CD4-positive, alpha-beta T cell (primary cell): ENCODE measurements around the gene COPG2. TPM values are rescaled to one million over a fixed set of nuclear protein-coding genes. Genes with fewer than 3 reads are reported as not detected.

Experiments
- ATAC-seq: fragments of 200-7000 bp; cut with Tn5 transposase; one replicate; pipeline ENCODE4 v1.10.0; 2022; ENCODE audit warnings: mild to moderate bottlenecking; ENCODE audit not compliant: poor library complexity
- CTCF ChIA-PET: fragments of 350-600 bp; sonication (Branson Sonifier 250); formaldehyde crosslinking; loops from one replicate; lab custom pipeline; 2021; ENCODE audit warnings: antibody characterized with exemption, inconsistent platforms; lab: Charles Lee
- POLR2A ChIA-PET: fragments of 350-600 bp; sonication (Branson Sonifier 250); formaldehyde crosslinking; loops from one replicate; lab custom pipeline; 2021; ENCODE audit warnings: antibody characterized with exemption, inconsistent platforms; lab: Charles Lee
- DNase-seq, 14 experiments: peaks; one replicate each; pipeline ENCODE4 v3.0.0-alpha.2; 2013 to 2020; ENCODE audit warnings: mixed read lengths in 2 of 14
- H3K27ac ChIP-seq, 2 donors: one replicate each; pipeline versions ENCODE4 v1.5.1 to v1.7.0; 2013; ENCODE audit warnings: low read length in 2 of 2, low read depth in 1 of 2, mild to moderate bottlenecking in 1 of 2
- H3K27me3 ChIP-seq, 2 experiments: 1 replicate in 1 of 2; 2 replicates in 1 of 2; pipeline versions ENCODE4 v1.6.1 to v1.7.0; 2013; ENCODE audit warnings: low read length in 2 of 2, control low read depth in 1 of 2, mild to moderate bottlenecking in 1 of 2, moderate library complexity in 1 of 2; ENCODE audit not compliant: insufficient read depth in 2 of 2, control insufficient read depth in 1 of 2
- H3K36me3 ChIP-seq: one replicate; pipeline ENCODE4 v1.6.1; 2013; ENCODE audit warnings: low read length, control low read depth; ENCODE audit not compliant: insufficient read depth
- H3K4me1 ChIP-seq: one replicate; pipeline ENCODE4 v1.6.1; 2013; ENCODE audit warnings: low read length, control low read depth; ENCODE audit not compliant: insufficient read depth
- H3K4me3 ChIP-seq: one replicate; pipeline ENCODE4 v1.5.1; 2013; ENCODE audit warnings: mild to moderate bottlenecking, low read length, moderate library complexity
- H3K9me3 ChIP-seq, 2 experiments: 1 replicate in 1 of 2; 2 replicates in 1 of 2; pipeline versions ENCODE4 v1.6.1 to v1.7.0; 2013; ENCODE audit warnings: low read length in 2 of 2, mild to moderate bottlenecking in 2 of 2, control low read depth in 1 of 2, moderate library complexity in 1 of 2; ENCODE audit not compliant: control insufficient read depth in 1 of 2, insufficient read depth in 1 of 2
- H3K27ac Mint-ChIP-seq: one replicate; pipeline ENCODE4 v1.8.0; 2020; ENCODE audit warnings: mixed read lengths
- H3K27me3 Mint-ChIP-seq: one replicate; pipeline ENCODE4 v1.8.0; 2021; ENCODE audit warnings: mixed read lengths
- H3K36me3 Mint-ChIP-seq: one replicate; pipeline ENCODE4 v1.8.0; 2021; ENCODE audit warnings: low read depth, mixed read lengths
- H3K4me1 Mint-ChIP-seq: one replicate; pipeline ENCODE4 v1.8.0; 2021; ENCODE audit warnings: low read depth, mixed read lengths
- H3K4me3 Mint-ChIP-seq: one replicate; pipeline ENCODE4 v1.8.0; 2020; ENCODE audit warnings: mild to moderate bottlenecking, mixed read lengths
- H3K9me3 Mint-ChIP-seq: one replicate; pipeline ENCODE4 v1.8.0; 2020; ENCODE audit warnings: mixed read lengths
- CTCF ChIP-seq: fragments of 200-600 bp; IDR thresholded peaks from one replicate; pipeline ENCODE4 v1.8.0; 2022; ENCODE audit warnings: antibody characterized with exemption, mild to moderate bottlenecking
- intact Hi-C, 2 experiments: fragments of 100-400 bp; cut with DNase I in 1 of 2; cut with micrococcal nuclease in 1 of 2; formaldehyde crosslinking; loops; one replicate each; pipeline versions ENCODE4 v1.15.1 to v1.9.0; 2023 to 2025; cut with DNase I, micrococcal nuclease
- total RNA-seq, 174 experiments: library from RNA in 2 of 174; stranded (reverse) in 2 of 174; gene quantifications; one replicate each; pipeline ENCODE4 v1.2.3 and lab custom pipeline; 2021 to 2026

COPG2 gene
- total RNA-seq, 2 experiments from 2014 or later = 4.1 to 4.3 TPM

GRCh38 chr7:130708001-130708400 is 39.5 kb upstream of the COPG2 start:
- no peak for ATAC-seq

GRCh38 chr7:130703851-130704250 is 35.3 kb upstream of the COPG2 start:
- TF ChIP-seq CTCF = no peak
- DNase-seq = no peak
- Histone ChIP-seq H3K4me1 (no peaks in the 10 kb centered on the region), H3K36me3 (no peaks in the 10 kb centered on the region), H3K4me3 (no peak overlapping the region), H3K9me3 (no peaks in the 10 kb centered on the region), H3K27me3 (peaks cover 2 to 5% of the 10 kb centered on the region in 2 experiments), H3K27ac (no peak overlapping the region)
- Mint-ChIP-seq H3K4me1 (no peaks in the 10 kb centered on the region), H3K4me3 (no peak overlapping the region), H3K36me3 (no peaks in the 10 kb centered on the region), H3K9me3 (peaks cover 7% of the 10 kb centered on the region), H3K27ac (no peak overlapping the region), H3K27me3 (peaks cover 37% of the 10 kb centered on the region)
- intact Hi-C loops = no loop called here
- POLR2A ChIA-PET = interaction anchor here (0.6 kb wide), 1 partner anchor 56 kb away, joined by 6 read pairs; no protein-coding TSS in a partner anchor
- no peak for ATAC-seq
- CTCF ChIA-PET = no interaction called here

More at GRCh38 chr7:130708001-130708400, 39.5 kb upstream of the COPG2 start:
- no peak overlapping the region for H3K27ac ChIP-seq
- no peak for DNase-seq
- no peaks in the 10 kb centered on the region for H3K36me3 ChIP-seq
- ChIA-PET POLR2A (no interaction called here), CTCF (interaction anchor here (0.5 kb wide), 1 partner anchor 257 kb away, joined by 3 read pairs; no protein-coding TSS in a partner anchor)
- no peaks in the 10 kb centered on the region for H3K4me1 ChIP-seq
- Mint-ChIP-seq H3K4me3 (no peak overlapping the region), H3K36me3 (no peaks in the 10 kb centered on the region), H3K27ac (no peak overlapping the region), H3K27me3 (peaks cover 58% of the 10 kb centered on the region), H3K9me3 (peaks cover 7% of the 10 kb centered on the region), H3K4me1 (no peaks in the 10 kb centered on the region)
- no peak for TF ChIP-seq CTCF
- H3K9me3 ChIP-seq = no peaks in the 10 kb centered on the region
- intact Hi-C loops = no loop called here
- peaks cover 4 to 10% of the 10 kb centered on the region in 2 experiments for H3K27me3 ChIP-seq
- no peak overlapping the region for H3K4me3 ChIP-seq

GRCh38 chr7:130701650-130702049 is 33.1 kb upstream of the COPG2 start:
- ChIA-PET POLR2A (no interaction called here), CTCF (no interaction called here)
- DNase-seq (no peak), ATAC-seq (no peak)
- intact Hi-C loops = no loop called here
- H3K4me3 ChIP-seq = no peak overlapping the region
- no peak for TF ChIP-seq CTCF
- Mint-ChIP-seq H3K36me3 (no peaks in the 10 kb centered on the region), H3K27me3 (peaks cover 18% of the 10 kb centered on the region), H3K4me3 (no peak overlapping the region), H3K4me1 (no peaks in the 10 kb centered on the region), H3K27ac (no peak overlapping the region), H3K9me3 (peaks cover 4% of the 10 kb centered on the region)
- no peaks in the 10 kb centered on the region for H3K27me3 ChIP-seq
- H3K36me3 ChIP-seq = no peaks in the 10 kb centered on the region
- H3K4me1 ChIP-seq = no peaks in the 10 kb centered on the region
- no peak overlapping the region for H3K27ac ChIP-seq
- H3K9me3 ChIP-seq = no peaks in the 10 kb centered on the region
